K562 (cell line): ENCODE data around the gene AP4E1. TPM values are rescaled to one million over a fixed set of nuclear protein-coding genes. Genes with fewer than 3 reads are reported as not detected.

Experiments used
- ATAC-seq: fragments of 200-7000 bp; cut with Tn5 transposase; 3 replicates; pipeline ENCODE4 v1.9.1; 2020; ENCODE audit warnings: moderate library complexity
- BruUV-seq: library from RNA; stranded (reverse); fragments of 400-500 nt; replicated peaks from 2 replicates; lab custom pipeline; 2021; lab: Mats Ljungman, UMichigan
- CTCF ChIA-PET: fragments of 300-600 bp; formaldehyde crosslinking; extraction: SDS; loops from one replicate; lab custom pipeline; 2021; ENCODE audit warnings: low intra/inter-chr PET ratio; lab: Yijun Ruan, JAX
- POLR2A ChIA-PET: fragments of 300-600, 350-650 bp; sonication (Branson Sonifier 250); formaldehyde crosslinking; extraction: SDS; loops from one replicate; lab custom pipeline; 2021; ENCODE audit warnings: antibody characterized with exemption, inconsistent platforms; lab: Yijun Ruan, JAX
- DNase-seq, 4 experiments: peaks; one replicate each; pipeline versions ENCODE4 v3.0.0 to v3.0.0-alpha.2; 2011 to 2018; ENCODE audit warnings: low spot score in 3 of 4, mixed read lengths in 3 of 4; ENCODE audit errors: extremely low read depth in 1 of 4
- FAIRE-seq: peaks from 2 replicates; lab custom pipeline; 2011; peaks lifted over from hg19 to GRCh38; lab: Jason Lieb, UNC
- H2AFZ ChIP-seq: 2 replicates; pipeline ENCODE4 v1.6.0; 2011; ENCODE audit warnings: low read depth, low read length, control low read depth, inconsistent platforms
- H3K27ac ChIP-seq: fragments of 200-600 bp; 3 replicates; pipeline ENCODE4 v1.8.0; 2011; ENCODE audit warnings: low read depth, mild to moderate bottlenecking, control low read depth, inconsistent platforms, low read length, moderate library complexity, mixed read lengths; ENCODE audit errors: extremely low read depth
- H3K27me3 ChIP-seq, 2 experiments: fragments of 300-600 bp in 1 of 2; 2 replicates in 1 of 2; 3 replicates in 1 of 2; pipeline versions ENCODE4 v1.6.0 to v1.8.0; 2011; ENCODE audit warnings: inconsistent platforms in 2 of 2, low read length in 2 of 2, mild to moderate bottlenecking in 1 of 2, mixed read lengths in 1 of 2, moderate library complexity in 1 of 2; ENCODE audit not compliant: control insufficient read depth in 2 of 2, insufficient read depth in 2 of 2
- H3K36me3 ChIP-seq: fragments of 300-600 bp; 3 replicates; pipeline ENCODE4 v1.8.0; 2011; ENCODE audit warnings: mild to moderate bottlenecking, low read length, inconsistent platforms; ENCODE audit not compliant: control insufficient read depth, insufficient read depth
- H3K4me1 ChIP-seq, 2 experiments: fragments of 200-600 bp in 1 of 2; replicated peaks in 1 of 2; 2 replicates in 1 of 2; 3 replicates in 1 of 2; pipeline versions ENCODE4 v1.5.1 to v1.8.0; 2011; ENCODE audit warnings: inconsistent platforms in 2 of 2, low read length in 2 of 2, mild to moderate bottlenecking in 1 of 2, mixed read lengths in 1 of 2, moderate library complexity in 1 of 2; ENCODE audit not compliant: control insufficient read depth in 2 of 2, insufficient read depth in 2 of 2
- H3K4me2 ChIP-seq: 2 replicates; pipeline ENCODE4 v1.6.1; 2011; ENCODE audit warnings: low read length, control low read depth, inconsistent platforms, mixed read lengths; ENCODE audit not compliant: insufficient read depth
- H3K4me3 ChIP-seq: fragments of 200-600 bp; sonication (generic), shearing (Covaris generic); 2 replicates; pipeline ENCODE4 v1.5.1; 2016; ENCODE audit warnings: control low read depth, inconsistent platforms
- H3K79me2 ChIP-seq: fragments of 200-600 bp; 3 replicates; pipeline ENCODE4 v1.8.0; 2011; ENCODE audit warnings: low read length, inconsistent platforms; ENCODE audit not compliant: control insufficient read depth, insufficient read depth
- H3K9ac ChIP-seq, 2 experiments: 2 replicates each; pipeline versions ENCODE4 v1.6.0 to v1.6.1; 2011; ENCODE audit warnings: low read depth in 2 of 2, low read length in 2 of 2, control low read depth in 1 of 2, inconsistent platforms in 1 of 2, mild to moderate bottlenecking in 1 of 2, mixed read lengths in 1 of 2; ENCODE audit not compliant: insufficient read depth in 1 of 2
- H3K9me1 ChIP-seq: one replicate; pipeline ENCODE4 v1.6.0; 2011; ENCODE audit warnings: inconsistent platforms, mild to moderate bottlenecking, low read length, moderate library complexity; ENCODE audit not compliant: control insufficient read depth, insufficient read depth
- H3K9me3 ChIP-seq: replicated peaks from 2 replicates; pipeline ENCODE4 v1.5.1; 2011; ENCODE audit warnings: low read depth, low read length, inconsistent platforms; ENCODE audit not compliant: control insufficient read depth, insufficient read depth
- H4K20me1 ChIP-seq: replicated peaks from 2 replicates; pipeline ENCODE4 v1.6.1; 2011; ENCODE audit warnings: low read length, inconsistent platforms, mixed read lengths; ENCODE audit not compliant: control insufficient read depth, insufficient read depth
- ARHGAP35 ChIP-seq: fragments of 450-650 bp; IDR thresholded peaks from 2 replicates; pipeline ENCODE4 v1.6.1; 2018; ENCODE audit not compliant: partially characterized antibody
- CBFB ChIP-seq: sonication (generic); formaldehyde crosslinking; IDR thresholded peaks from 2 replicates; pipeline ENCODE4 v1.4.0; 2020; ENCODE audit warnings: mild to moderate bottlenecking, missing genetic modification reagents
- CEBPB ChIP-seq: fragments of 450-650 bp; IDR thresholded peaks from 2 replicates; pipeline ENCODE4 v1.6.1; 2016; ENCODE audit warnings: missing genetic modification characterization, missing compliant biosample characterization
- ELF2 ChIP-seq: fragments of 250-450 bp; sonication (Bioruptor Pico); IDR thresholded peaks from 2 replicates; pipeline ENCODE4 v1.5.0; 2021; ENCODE audit warnings: mild to moderate bottlenecking
- HDAC3 ChIP-seq: fragments of 450-650 bp; IDR thresholded peaks from 2 replicates; pipeline ENCODE4 v1.6.1; 2018; ENCODE audit warnings: borderline replicate concordance, mild to moderate bottlenecking, moderate library complexity; ENCODE audit not compliant: partially characterized antibody
- KLF6 ChIP-seq: fragments of 250-450 bp; sonication (Bioruptor Pico); IDR thresholded peaks from 2 replicates; pipeline ENCODE4 v1.4.0; 2020; ENCODE audit warnings: mild to moderate bottlenecking, moderate library complexity, borderline replicate concordance
- MCM2 ChIP-seq: fragments of 450-650 bp; IDR thresholded peaks from 2 replicates; pipeline ENCODE4 v1.6.1; 2017; ENCODE audit warnings: low read depth, mild to moderate bottlenecking
- MYC ChIP-seq, 2 experiments: fragments of 250-450 bp in 1 of 2; sonication (Bioruptor Pico) in 1 of 2; IDR thresholded peaks; 2 replicates each; pipeline versions ENCODE4 v1.5.1 to v1.6.1; 2012 to 2021; ENCODE audit warnings: low read depth in 2 of 2, borderline replicate concordance in 1 of 2, improper control_type of control experiment in 1 of 2, low read length in 1 of 2, mild to moderate bottlenecking in 1 of 2, moderate library complexity in 1 of 2
- NFE2L1 ChIP-seq: fragments of 450-650 bp; IDR thresholded peaks from 2 replicates; pipeline ENCODE4 v1.6.1; 2016; ENCODE audit warnings: missing genetic modification characterization, low read depth, mild to moderate bottlenecking, missing compliant biosample characterization, moderate library complexity, borderline replicate concordance
- NFXL1 ChIP-seq: fragments of 450-650 bp; formaldehyde crosslinking; IDR thresholded peaks from 2 replicates; pipeline ENCODE4 v1.4.0; 2021; ENCODE audit warnings: mild to moderate bottlenecking
- POLR2H ChIP-seq: IDR thresholded peaks from 2 replicates; pipeline ENCODE4 v1.6.1; 2016; ENCODE audit warnings: missing genetic modification characterization, low read depth, mild to moderate bottlenecking, control low read depth, missing compliant biosample characterization, moderate library complexity
- RBM17 ChIP-seq: fragments of 200-400 bp; formaldehyde crosslinking; IDR thresholded peaks from 2 replicates; pipeline ENCODE4 v1.6.1; 2017; ENCODE audit warnings: low read depth, mild to moderate bottlenecking, low read length, borderline replicate concordance
- STAG1 ChIP-seq: sonication (generic); formaldehyde crosslinking; IDR thresholded peaks from 2 replicates; pipeline ENCODE4 v1.5.0; 2020; ENCODE audit warnings: missing genetic modification reagents, borderline replicate concordance
- ZC3H8 ChIP-seq: fragments of 450-650 bp; IDR thresholded peaks from 2 replicates; pipeline ENCODE4 v1.6.1; 2017
- ZNF644 ChIP-seq: fragments of 200-800 bp; sonication (Bioruptor generic); IDR thresholded peaks from 2 replicates; pipeline ENCODE4 v1.6.1; 2016; ENCODE audit warnings: low read depth, missing genetic modification characterization, missing compliant biosample characterization
- ZSCAN29 ChIP-seq: fragments of 450-650 bp; IDR thresholded peaks from 2 replicates; pipeline ENCODE4 v1.6.1; 2017
- WGBS: fragments of 100-300 bp; shearing (Covaris generic); methylation state at CpG from one replicate; pipeline ENCODE4 v1.1.6; 2016; ENCODE audit warnings: low coverage, mixed read lengths; ENCODE audit not compliant: insufficient coverage; ENCODE audit errors: missing lambda C conversion rate; 5-methylcytosine and 5-hydroxymethylcytosine counted together
- in situ Hi-C: fragments of 300-500 bp; cut with MboI; formaldehyde crosslinking; loops from 4 replicates; pipeline ENCODE4 v1.15.0; 2018; ENCODE audit warnings: inconsistent platforms, mixed read lengths
- intact Hi-C: fragments of 100-400 bp; cut with micrococcal nuclease; formaldehyde crosslinking; loops from 2 replicates; pipeline ENCODE4 v1.14.2; 2022
- polyA plus RNA-seq, 8 experiments: library from polyadenylated mRNA; depleted of rRNA in 4 of 8; stranded (reverse) in 5 of 8; unstranded in 3 of 8; fragments of >200 nt; fragmentation: Nextera tagmentation in 2 of 8; fragmentation: Illumina TruSeq in 1 of 8; extraction: Ambion mirVana in 2 of 8; extraction: Trizol in 1 of 8; gene quantifications; 2 replicates each; pipeline versions ENCODE4 v1.2.1 to v1.2.3, GENCODE V29; 2011 to 2014; ENCODE audit warnings: inconsistent platforms in 1 of 8, missing spikeins in 1 of 8
- total RNA-seq, 7 experiments: library from RNA; depleted of rRNA in 6 of 7; stranded (reverse); fragments of >200 nt in 6 of 7; fragmentation: Illumina TruSeq in 2 of 7; extraction: Trizol in 2 of 7; gene quantifications; 2 replicates each; pipeline versions ENCODE4 v1.2.1 to v1.2.3, GENCODE V29; 2011 to 2021; ENCODE audit warnings: low replicate concordance in 1 of 7
- TF ChIP-seq, protein P1 (sequence below): fragments of 250-450 bp; sonication (Bioruptor Pico); IDR thresholded peaks from 2 replicates; pipeline ENCODE4 v1.5.0; 2021; ENCODE audit warnings: mild to moderate bottlenecking, borderline replicate concordance
- TF ChIP-seq, protein P2 (sequence below): fragments of 450-650 bp; IDR thresholded peaks from one replicate; pipeline ENCODE4 v1.6.1; 2018; ENCODE audit warnings: mild to moderate bottlenecking, moderate library complexity; ENCODE audit not compliant: partially characterized antibody

Gene AP4E1
- total and polyA plus RNA-seq, 9 of the 15 experiments (the other 6 are each of a cell fraction or from before 2014, with no cell fraction given): 1.3 to 11.5 (median 4.4) TPM

DNA sequence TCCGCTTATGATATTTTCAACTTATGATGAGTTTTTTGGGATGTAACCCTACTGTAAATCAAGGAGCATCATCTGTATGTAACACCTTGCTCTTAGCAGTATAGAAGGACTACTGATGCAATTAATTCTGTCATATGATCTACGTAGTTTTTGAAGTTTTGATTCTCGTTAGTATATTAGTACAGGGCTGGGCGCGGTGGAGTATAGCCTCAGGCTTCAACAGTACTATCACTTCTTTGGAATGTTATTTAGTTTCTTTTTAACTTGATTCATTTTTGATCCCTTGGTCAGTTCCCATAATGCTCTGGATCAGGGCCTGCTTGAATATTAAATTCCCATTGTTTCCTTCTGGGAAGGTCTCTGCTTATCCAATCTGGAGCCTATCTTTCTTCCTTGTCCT lies 23.9 kb upstream of the AP4E1 start:
- no TSS peak for BruUV-seq
- Histone ChIP-seq H3K27ac (no peak overlapping the region), H3K36me3 (no peaks in the 10 kb centered on the region), H3K9me1 (no peaks in the 10 kb centered on the region), H3K4me1 (peaks cover 0 to 11% of the 10 kb centered on the region in 2 experiments; a peak in 2 of 5 replicates), H3K9me3 (no peaks in the 10 kb centered on the region), H3K4me3 (no peak overlapping the region), H3K27me3 (no peaks in the 10 kb centered on the region), H2AFZ (peak overlapping the region; percentile 21; the same call in 1 of the 2 replicates), H3K9ac (no peak overlapping the region), H4K20me1 (no peaks in the 10 kb centered on the region), H3K79me2 (no peaks in the 10 kb centered on the region), H3K4me2 (no peak overlapping the region)
- no peak for DNase-seq
- TF ChIP-seq KLF6 (CRISPR knock-in tag) (no peak), ZC3H8 (no peak), MYC (IDR thresholded peaks at IDR 0.05; ENCODE audit: low read depth, low read length) (no peak), MYC (CRISPR knock-in tag; IDR thresholded peaks at IDR 0.05; ENCODE audit: borderline replicate concordance, low read depth) (no peak), NFE2L1 (tag) (no peak), ZNF644 (tag) (no peak), ELF2 (CRISPR knock-in tag) (no peak), ZSCAN29 (no peak), CEBPB (no peak), STAG1 (CRISPR knock-in tag) (no peak), CBFB (no peak), RBM17 (no peak), HDAC3 (no peak), NFXL1 (CRISPR knock-in tag) (no peak), POLR2H (tag) (no peak), ARHGAP35 (no peak), MCM2 (no peak)
- TF ChIP-seq, protein P1, sequence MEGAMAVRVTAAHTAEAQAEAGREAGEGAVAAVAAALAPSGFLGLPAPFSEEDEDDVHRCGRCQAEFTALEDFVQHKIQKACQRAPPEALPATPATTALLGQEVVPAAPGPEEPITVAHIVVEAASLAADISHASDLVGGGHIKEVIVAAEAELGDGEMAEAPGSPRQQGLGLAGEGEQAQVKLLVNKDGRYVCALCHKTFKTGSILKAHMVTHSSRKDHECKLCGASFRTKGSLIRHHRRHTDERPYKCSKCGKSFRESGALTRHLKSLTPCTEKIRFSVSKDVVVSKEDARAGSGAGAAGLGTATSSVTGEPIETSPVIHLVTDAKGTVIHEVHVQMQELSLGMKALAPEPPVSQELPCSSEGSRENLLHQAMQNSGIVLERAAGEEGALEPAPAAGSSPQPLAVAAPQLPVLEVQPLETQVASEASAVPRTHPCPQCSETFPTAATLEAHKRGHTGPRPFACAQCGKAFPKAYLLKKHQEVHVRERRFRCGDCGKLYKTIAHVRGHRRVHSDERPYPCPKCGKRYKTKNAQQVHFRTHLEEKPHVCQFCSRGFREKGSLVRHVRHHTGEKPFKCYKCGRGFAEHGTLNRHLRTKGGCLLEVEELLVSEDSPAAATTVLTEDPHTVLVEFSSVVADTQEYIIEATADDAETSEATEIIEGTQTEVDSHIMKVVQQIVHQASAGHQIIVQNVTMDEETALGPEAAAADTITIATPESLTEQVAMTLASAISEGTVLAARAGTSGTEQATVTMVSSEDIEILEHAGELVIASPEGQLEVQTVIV (CRISPR knock-in tag): no peak
- TF ChIP-seq, protein P2, sequence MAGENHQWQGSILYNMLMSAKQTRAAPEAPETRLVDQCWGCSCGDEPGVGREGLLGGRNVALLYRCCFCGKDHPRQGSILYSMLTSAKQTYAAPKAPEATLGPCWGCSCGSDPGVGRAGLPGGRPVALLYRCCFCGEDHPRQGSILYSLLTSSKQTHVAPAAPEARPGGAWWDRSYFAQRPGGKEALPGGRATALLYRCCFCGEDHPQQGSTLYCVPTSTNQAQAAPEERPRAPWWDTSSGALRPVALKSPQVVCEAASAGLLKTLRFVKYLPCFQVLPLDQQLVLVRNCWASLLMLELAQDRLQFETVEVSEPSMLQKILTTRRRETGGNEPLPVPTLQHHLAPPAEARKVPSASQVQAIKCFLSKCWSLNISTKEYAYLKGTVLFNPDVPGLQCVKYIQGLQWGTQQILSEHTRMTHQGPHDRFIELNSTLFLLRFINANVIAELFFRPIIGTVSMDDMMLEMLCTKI: no peak
- intact Hi-C loops: loop anchor here (10.0 kb wide), 2 partner anchors 120 to 350 kb away; partner anchors contain the start of gene SPPL2A
- 80% methylated on average over 5 of the region's 5 CpGs for WGBS
- FAIRE-seq: no peak
- no peak for ATAC-seq
- POLR2A ChIA-PET: no interaction called here
- in situ Hi-C loops: loop anchor here (5.0 kb wide), 1 partner anchor 217 kb away; no protein-coding TSS in a partner anchor
- CTCF ChIA-PET: interaction anchor here (0.6 kb wide), 1 partner anchor 22 kb away, joined by 4 read pairs; no protein-coding TSS in a partner anchor
